DOHH2 (cell line): ENCODE data around the gene OTUD1.

Source experiments
- H3F3A ChIP-seq: fragments of 200-600 bp; sonication (generic), shearing (Covaris generic); 2 replicates; pipeline ENCODE4 v1.6.0; 2016; ENCODE audit warnings: antibody characterized with exemption, mild to moderate bottlenecking; ENCODE audit not compliant: control insufficient read depth, insufficient read depth
- H3K27ac ChIP-seq: fragments of 200-600 bp; sonication (generic); 2 replicates; pipeline ENCODE4 v1.5.1; 2014; ENCODE audit warnings: low read depth, mild to moderate bottlenecking, low read length, moderate library complexity
- H3K27me3 ChIP-seq: fragments of 200-600 bp; sonication (generic); 2 replicates; pipeline ENCODE4 v1.6.1; 2014; ENCODE audit warnings: mild to moderate bottlenecking, low read length, mixed read lengths; ENCODE audit not compliant: control insufficient read depth
- H3K36me3 ChIP-seq: fragments of 200-600 bp; sonication (generic); 2 replicates; pipeline ENCODE4 v1.6.1; 2014; ENCODE audit warnings: mild to moderate bottlenecking, low read length, moderate library complexity, mixed read lengths; ENCODE audit not compliant: control insufficient read depth
- H3K4me1 ChIP-seq: fragments of 200-600 bp; sonication (generic); 2 replicates; pipeline ENCODE4 v1.6.1; 2014; ENCODE audit warnings: mild to moderate bottlenecking, low read length, mixed read lengths; ENCODE audit not compliant: control insufficient read depth
- H3K4me2 ChIP-seq: fragments of 200-600 bp; sonication (generic); 2 replicates; pipeline ENCODE4 v1.6.0; 2014; ENCODE audit warnings: mild to moderate bottlenecking, low read length, moderate library complexity
- H3K4me3 ChIP-seq: fragments of 200-600 bp; sonication (generic); 2 replicates; pipeline ENCODE4 v1.5.1; 2014; ENCODE audit warnings: mild to moderate bottlenecking, low read length, mixed read lengths
- H3K79me2 ChIP-seq: fragments of 200-600 bp; sonication (generic); 2 replicates; pipeline ENCODE4 v1.6.1; 2014; ENCODE audit warnings: mild to moderate bottlenecking, low read length, mixed read lengths; ENCODE audit not compliant: control insufficient read depth
- H3K9me2 ChIP-seq: fragments of 200-600 bp; sonication (generic); replicated peaks from 2 replicates; pipeline ENCODE4 v1.6.1; 2014; ENCODE audit warnings: mild to moderate bottlenecking, low read length, mixed read lengths; ENCODE audit not compliant: control insufficient read depth
- H3K9me3 ChIP-seq: fragments of 200-600 bp; sonication (generic); 2 replicates; pipeline ENCODE4 v1.6.1; 2014; ENCODE audit warnings: antibody characterized with exemption, low read length, mixed read lengths; ENCODE audit not compliant: control insufficient read depth, insufficient read depth
- H4K20me1 ChIP-seq: fragments of 200-600 bp; sonication (generic); 2 replicates; pipeline ENCODE4 v1.6.0; 2014; ENCODE audit warnings: low read depth, mild to moderate bottlenecking, antibody characterized with exemption, low read length, moderate library complexity; ENCODE audit not compliant: control insufficient read depth, insufficient read depth
- EZH2phosphoT487 ChIP-seq: fragments of 200-600 bp; sonication (generic); IDR thresholded peaks from 2 replicates; pipeline ENCODE4 v1.6.1; 2017; ENCODE audit warnings: borderline replicate concordance, mild to moderate bottlenecking, antibody characterized with exemption, low read length, moderate library complexity, mixed read lengths
- TF ChIP-seq, protein P1 (sequence below): fragments of 200-600 bp; sonication (generic); IDR thresholded peaks from one replicate; pipeline ENCODE4 v1.5.1; 2014; ENCODE audit warnings: antibody characterized with exemption, mild to moderate bottlenecking, low read depth, low read length; ENCODE audit not compliant: poor library complexity, severe bottlenecking

The OTUD1 gene

DNA sequence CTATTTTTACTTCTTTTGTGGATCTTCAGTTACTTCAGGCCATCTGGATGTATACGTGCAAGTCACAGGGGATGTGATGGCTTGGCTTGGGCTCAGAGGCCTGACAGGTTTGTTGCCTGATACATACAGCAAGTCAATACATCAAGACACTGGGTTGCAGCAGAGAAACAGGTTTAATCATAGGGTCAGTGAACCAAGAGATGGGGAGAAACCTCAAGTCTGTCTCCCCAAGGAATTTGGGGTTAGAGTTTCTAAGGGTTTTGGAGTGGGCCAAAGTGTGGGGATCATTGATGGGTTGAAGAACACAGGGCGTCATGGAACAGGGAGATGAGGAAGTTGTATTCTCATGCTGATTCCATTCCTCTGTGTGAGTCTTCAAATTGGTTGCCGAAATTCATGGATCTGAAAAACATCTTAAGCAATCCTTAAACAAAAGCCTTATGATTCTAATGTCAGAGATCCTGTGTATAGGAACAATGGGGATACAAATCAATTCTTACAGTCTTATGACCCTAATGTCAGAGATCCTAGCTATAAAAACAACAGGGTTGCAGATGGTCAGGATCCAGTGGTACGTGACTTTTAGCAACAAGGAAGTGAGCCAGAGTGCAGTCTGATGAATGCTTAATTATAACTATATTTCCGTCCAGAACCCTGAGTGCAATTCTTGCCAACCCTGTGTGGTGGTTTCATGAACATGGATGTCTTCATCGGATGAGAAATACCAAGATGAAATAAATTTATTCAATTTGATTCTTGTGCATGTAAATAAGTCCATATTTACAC is 18.9 kb downstream of the OTUD1 start:
- no peaks in the 10 kb centered on the region for H4K20me1 ChIP-seq
- no peaks in the 10 kb centered on the region for H3K36me3 ChIP-seq
- TF ChIP-seq, protein P1, sequence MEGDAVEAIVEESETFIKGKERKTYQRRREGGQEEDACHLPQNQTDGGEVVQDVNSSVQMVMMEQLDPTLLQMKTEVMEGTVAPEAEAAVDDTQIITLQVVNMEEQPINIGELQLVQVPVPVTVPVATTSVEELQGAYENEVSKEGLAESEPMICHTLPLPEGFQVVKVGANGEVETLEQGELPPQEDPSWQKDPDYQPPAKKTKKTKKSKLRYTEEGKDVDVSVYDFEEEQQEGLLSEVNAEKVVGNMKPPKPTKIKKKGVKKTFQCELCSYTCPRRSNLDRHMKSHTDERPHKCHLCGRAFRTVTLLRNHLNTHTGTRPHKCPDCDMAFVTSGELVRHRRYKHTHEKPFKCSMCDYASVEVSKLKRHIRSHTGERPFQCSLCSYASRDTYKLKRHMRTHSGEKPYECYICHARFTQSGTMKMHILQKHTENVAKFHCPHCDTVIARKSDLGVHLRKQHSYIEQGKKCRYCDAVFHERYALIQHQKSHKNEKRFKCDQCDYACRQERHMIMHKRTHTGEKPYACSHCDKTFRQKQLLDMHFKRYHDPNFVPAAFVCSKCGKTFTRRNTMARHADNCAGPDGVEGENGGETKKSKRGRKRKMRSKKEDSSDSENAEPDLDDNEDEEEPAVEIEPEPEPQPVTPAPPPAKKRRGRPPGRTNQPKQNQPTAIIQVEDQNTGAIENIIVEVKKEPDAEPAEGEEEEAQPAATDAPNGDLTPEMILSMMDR: no peak
- no peak for TF ChIP-seq EZH2phosphoT487
- no peaks in the 10 kb centered on the region for H3K27me3 ChIP-seq
- peak overlapping the region; percentile 44 for H3K4me3 ChIP-seq
- peak overlapping the region; percentile 68 for H3K4me2 ChIP-seq
- peak overlapping the region; percentile 67 for H3K27ac ChIP-seq
- no peaks in the 10 kb centered on the region for H3K9me2 ChIP-seq
- peaks cover 83% of the 10 kb centered on the region for H3K4me1 ChIP-seq
- no peaks in the 10 kb centered on the region for H3K9me3 ChIP-seq
- no peaks in the 10 kb centered on the region for H3F3A ChIP-seq
- H3K79me2 ChIP-seq: no peaks in the 10 kb centered on the region

DNA sequence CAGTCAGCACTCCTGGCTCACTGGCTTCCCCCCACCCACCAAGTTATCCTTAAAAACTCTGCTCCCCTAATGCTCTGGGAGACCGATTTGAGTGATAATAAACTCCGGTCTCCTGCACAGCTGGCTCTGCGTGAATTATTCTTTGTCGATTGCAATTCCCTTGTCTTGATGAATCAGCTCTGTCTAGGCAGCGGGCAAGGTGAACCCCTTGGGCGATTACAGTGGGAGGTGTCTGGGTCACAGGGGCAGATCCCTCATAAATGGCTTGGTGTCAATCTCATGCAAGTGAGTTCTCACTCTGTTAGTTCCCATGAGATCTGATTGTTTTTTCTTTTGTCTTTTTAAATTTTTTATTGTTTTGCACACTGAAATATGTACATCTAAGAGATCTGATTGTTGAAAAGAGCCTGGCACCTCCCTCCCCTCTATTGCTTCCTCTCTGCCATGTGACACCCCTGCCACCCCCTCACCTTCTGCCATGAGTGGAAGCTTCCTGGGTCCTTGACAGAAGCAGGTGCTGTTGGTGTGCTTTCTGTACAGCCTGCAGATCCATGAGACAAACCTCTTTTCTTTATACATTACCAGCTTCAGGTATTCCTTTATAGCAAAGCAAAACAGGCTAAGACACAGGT is 20.5 kb downstream of the OTUD1 start:
- H3K79me2 ChIP-seq: no peaks in the 10 kb centered on the region
- H3F3A ChIP-seq: no peaks in the 10 kb centered on the region
- H3K27me3 ChIP-seq: no peaks in the 10 kb centered on the region
- H3K27ac ChIP-seq: no peak overlapping the region
- TF ChIP-seq, protein P1: no peak
- no peak for TF ChIP-seq EZH2phosphoT487
- no peaks in the 10 kb centered on the region for H3K36me3 ChIP-seq
- H3K4me1 ChIP-seq: peaks cover 70% of the 10 kb centered on the region
- H3K9me2 ChIP-seq: no peaks in the 10 kb centered on the region
- H4K20me1 ChIP-seq: no peaks in the 10 kb centered on the region
- H3K4me2 ChIP-seq: no peak overlapping the region
- H3K9me3 ChIP-seq: no peaks in the 10 kb centered on the region
- no peak overlapping the region for H3K4me3 ChIP-seq

DNA sequence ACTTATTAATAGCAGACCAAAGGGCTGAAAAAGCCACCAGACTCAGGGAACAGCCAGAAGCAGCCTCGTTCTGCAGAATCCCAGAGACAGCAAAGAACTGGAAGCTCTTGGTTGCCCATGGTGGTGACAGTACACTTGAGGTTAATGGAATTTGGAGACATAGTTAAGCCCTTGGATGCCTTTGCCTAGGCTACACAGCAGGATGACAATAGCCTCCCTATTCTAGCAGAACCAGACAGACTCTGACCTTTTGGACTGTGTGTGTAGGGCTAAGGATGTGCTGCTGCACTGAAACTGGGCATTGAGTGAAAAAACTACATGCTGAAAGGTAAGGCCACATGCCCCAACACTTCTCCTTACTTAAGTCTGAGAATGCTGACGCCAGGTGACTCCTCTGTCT is 22.7 kb downstream of the OTUD1 start:
- H3K79me2 ChIP-seq: no peaks in the 10 kb centered on the region
- H3K36me3 ChIP-seq: no peaks in the 10 kb centered on the region
- H3F3A ChIP-seq: no peaks in the 10 kb centered on the region
- no peaks in the 10 kb centered on the region for H4K20me1 ChIP-seq
- no peak overlapping the region for H3K27ac ChIP-seq
- H3K4me1 ChIP-seq: peaks cover 54% of the 10 kb centered on the region
- no peak overlapping the region for H3K4me3 ChIP-seq
- TF ChIP-seq, protein P1: no peak
- TF ChIP-seq EZH2phosphoT487: no peak
- no peaks in the 10 kb centered on the region for H3K9me3 ChIP-seq
- no peaks in the 10 kb centered on the region for H3K27me3 ChIP-seq
- no peaks in the 10 kb centered on the region for H3K9me2 ChIP-seq
- no peak overlapping the region for H3K4me2 ChIP-seq
